HEK293 (cell line): ENCODE measurements around the gene KCNC1.

Experiments
- CTCF ChIA-PET: fragments of 350-600 bp; formaldehyde crosslinking; extraction: SDS; loops from one replicate; lab custom pipeline; 2021; ENCODE audit warnings: antibody characterized with exemption; lab: Yijun Ruan, JAX
- POLR2A ChIA-PET: fragments of 300-600 bp; formaldehyde crosslinking; extraction: SDS; loops from one replicate; lab custom pipeline; 2020; ENCODE audit warnings: antibody characterized with exemption, inconsistent platforms; lab: Yijun Ruan, JAX
- H3K27ac ChIP-seq: fragments of 200-500 bp; sonication (Bioruptor generic); 2 replicates; pipeline ENCODE4 v1.5.1; 2014; ENCODE audit warnings: low read depth, low read length, control low read depth, inconsistent platforms; ENCODE audit errors: extremely low read depth
- H3K36me3 ChIP-seq, 2 experiments: fragments of 200-500 bp in 1 of 2; sonication (Bioruptor generic) in 1 of 2; 1 replicate in 1 of 2; 2 replicates in 1 of 2; pipeline ENCODE4 v1.5.1; 2014 to 2017; ENCODE audit warnings: inconsistent platforms in 2 of 2, low read length in 2 of 2; ENCODE audit not compliant: control insufficient read depth in 2 of 2, insufficient read depth in 1 of 2
- H3K4me1 ChIP-seq: fragments of 200-500 bp; sonication (Bioruptor generic); 2 replicates; pipeline ENCODE4 v1.5.1; 2014; ENCODE audit warnings: mild to moderate bottlenecking, low read length, inconsistent platforms; ENCODE audit not compliant: control insufficient read depth, insufficient read depth
- H3K4me3 ChIP-seq: 2 replicates; pipeline ENCODE4 v1.5.1; 2011; ENCODE audit warnings: low read depth, mild to moderate bottlenecking, control low read depth, low read length, moderate library complexity
- H3K9me3 ChIP-seq: fragments of 200-500 bp; sonication (Bioruptor generic); 2 replicates; pipeline ENCODE4 v1.5.1; 2014; ENCODE audit warnings: low read depth, low read length, inconsistent platforms; ENCODE audit not compliant: control insufficient read depth, insufficient read depth
- KLF10 ChIP-seq: fragments of 450-650 bp; IDR thresholded peaks from 2 replicates; pipeline ENCODE4 v1.5.1; 2018; ENCODE audit warnings: missing biosample characterization, mild to moderate bottlenecking, missing genetic modification characterization
- TSHZ1 ChIP-seq: fragments of 450-650 bp; formaldehyde crosslinking; IDR thresholded peaks from 2 replicates; pipeline ENCODE4 v1.5.1; 2016; ENCODE audit warnings: missing biosample characterization, missing genetic modification characterization, borderline replicate concordance
- ZBTB10 ChIP-seq: fragments of 450-650 bp; formaldehyde crosslinking; IDR thresholded peaks from 2 replicates; pipeline ENCODE4 v1.5.1; 2016; ENCODE audit warnings: missing biosample characterization, missing genetic modification characterization
- ZEB2 ChIP-seq: fragments of 450-650 bp; formaldehyde crosslinking; IDR thresholded peaks from 2 replicates; pipeline ENCODE4 v1.5.1; 2016; ENCODE audit warnings: missing biosample characterization, missing genetic modification characterization
- ZFP3 ChIP-seq: fragments of 450-650 bp; formaldehyde crosslinking; IDR thresholded peaks from 2 replicates; pipeline ENCODE4 v1.5.1; 2016; ENCODE audit warnings: low read depth, missing biosample characterization, missing genetic modification characterization
- ZFP37 ChIP-seq: fragments of 450-650 bp; formaldehyde crosslinking; IDR thresholded peaks from 2 replicates; pipeline ENCODE4 v1.5.1; 2016; ENCODE audit warnings: missing biosample characterization, missing genetic modification characterization
- ZFP69B ChIP-seq: fragments of 450-650 bp; formaldehyde crosslinking; IDR thresholded peaks from 2 replicates; pipeline ENCODE4 v1.5.1; 2016; ENCODE audit warnings: missing biosample characterization, missing genetic modification characterization
- ZNF16 ChIP-seq: fragments of 450-650 bp; formaldehyde crosslinking; IDR thresholded peaks from 2 replicates; pipeline ENCODE4 v1.5.1; 2016; ENCODE audit warnings: low read depth, missing biosample characterization, missing genetic modification characterization
- ZNF184 ChIP-seq: fragments of 450-650 bp; IDR thresholded peaks from 2 replicates; pipeline ENCODE4 v1.5.1; 2018; ENCODE audit warnings: missing biosample characterization, mild to moderate bottlenecking, missing genetic modification characterization
- ZNF211 ChIP-seq: fragments of 450-650 bp; formaldehyde crosslinking; IDR thresholded peaks from 2 replicates; pipeline ENCODE4 v1.5.1; 2016; ENCODE audit warnings: low read depth, missing biosample characterization, missing genetic modification characterization
- ZNF248 ChIP-seq: fragments of 450-650 bp; formaldehyde crosslinking; IDR thresholded peaks from 2 replicates; pipeline ENCODE4 v1.5.1; 2017; ENCODE audit warnings: missing biosample characterization, missing genetic modification characterization
- ZNF341 ChIP-seq: fragments of 450-650 bp; formaldehyde crosslinking; IDR thresholded peaks from 2 replicates; pipeline ENCODE4; 2016; ENCODE audit warnings: low read depth, missing biosample characterization, missing genetic modification characterization
- ZNF404 ChIP-seq: fragments of 450-650 bp; formaldehyde crosslinking; IDR thresholded peaks from 2 replicates; pipeline ENCODE4 v1.5.1; 2017; ENCODE audit warnings: missing biosample characterization, missing genetic modification characterization
- ZNF433 ChIP-seq: fragments of 450-650 bp; formaldehyde crosslinking; IDR thresholded peaks from 2 replicates; pipeline ENCODE4 v1.5.1; 2016; ENCODE audit warnings: missing biosample characterization, missing genetic modification characterization, low read depth
- ZNF596 ChIP-seq: fragments of 450-650 bp; IDR thresholded peaks from 2 replicates; pipeline ENCODE4 v1.5.0; 2018; ENCODE audit warnings: missing biosample characterization, mild to moderate bottlenecking, missing genetic modification characterization, moderate library complexity
- ZNF621 ChIP-seq: fragments of 450-650 bp; formaldehyde crosslinking; IDR thresholded peaks from 2 replicates; pipeline ENCODE4 v1.5.1; 2017; ENCODE audit warnings: missing biosample characterization, missing genetic modification characterization
- ZNF623 ChIP-seq: fragments of 450-650 bp; formaldehyde crosslinking; IDR thresholded peaks from 2 replicates; pipeline ENCODE4 v1.5.1; 2016; ENCODE audit warnings: missing biosample characterization, missing genetic modification characterization
- ZNF704 ChIP-seq: fragments of 450-650 bp; formaldehyde crosslinking; IDR thresholded peaks from 2 replicates; pipeline ENCODE4 v1.5.1; 2016; ENCODE audit warnings: missing biosample characterization, missing genetic modification characterization

The KCNC1 gene

GRCh38 chr11:17699147-17700114, 35.1 kb upstream of the KCNC1 start:
- Histone ChIP-seq H3K9me3 (no peaks in the 10 kb centered on the region; the same call in 1 of the 2 replicates), H3K27ac (no peak overlapping the region), H3K4me3 (no peak overlapping the region), H3K36me3 (no peaks in the 10 kb centered on the region), H3K4me1 (no peaks in the 10 kb centered on the region)
- CTCF ChIA-PET = interaction anchor here (0.7 kb wide), 1 partner anchor 52 kb away, joined by 3 read pairs; no protein-coding TSS in a partner anchor
- TF ChIP-seq ZNF16 (tag by site-specific recombination) = no peak
- TF ChIP-seq ZFP69B (tag by site-specific recombination) = no peak
- TF ChIP-seq ZNF621 (tag by site-specific recombination) = no peak
- no peak for TF ChIP-seq ZNF341 (tag by site-specific recombination)
- TF ChIP-seq ZBTB10 (tag by site-specific recombination) = no peak
- no peak for TF ChIP-seq ZNF248 (tag by site-specific recombination)
- TF ChIP-seq KLF10 (tag by site-specific recombination) = no peak
- TF ChIP-seq ZFP3 (tag by site-specific recombination) = no peak
- POLR2A ChIA-PET = no interaction called here

GRCh38 chr11:17700991-17701390, 33.6 kb upstream of the KCNC1 start:
- Histone ChIP-seq H3K36me3 (no peaks in the 10 kb centered on the region), H3K9me3 (no peaks in the 10 kb centered on the region; the same call in 1 of the 2 replicates), H3K4me3 (no peak overlapping the region), H3K4me1 (no peaks in the 10 kb centered on the region), H3K27ac (no peak overlapping the region)
- TF ChIP-seq ZNF704 (tag by site-specific recombination) = no peak
- TF ChIP-seq ZFP37 (tag by site-specific recombination) = no peak
- TF ChIP-seq TSHZ1 (tag by site-specific recombination) = no peak
- no peak for TF ChIP-seq ZNF184 (tag by site-specific recombination)
- no peak for TF ChIP-seq ZNF596
- TF ChIP-seq ZEB2 = no peak
- TF ChIP-seq ZNF404 (tag by site-specific recombination) = no peak
- no peak for TF ChIP-seq ZNF623 (tag by site-specific recombination)
- no peak for TF ChIP-seq ZNF211 (tag by site-specific recombination)
- no peak for TF ChIP-seq ZFP69B (tag by site-specific recombination)
- TF ChIP-seq ZNF433 (tag by site-specific recombination) = no peak
- TF ChIP-seq ZNF248 (tag by site-specific recombination) = no peak
- POLR2A ChIA-PET = no interaction called here
- CTCF ChIA-PET = no interaction called here
